Endodermal cell (in vitro differentiated cells): ENCODE data around the gene TRIP12. TPM values are rescaled to one million over a fixed set of nuclear protein-coding genes. Genes with fewer than 3 reads are reported as not detected.
A peak's percentile ranks its signal among the peaks of the same experiment; 100 is the strongest.

Experiments
- DNase-seq: peaks from one replicate; pipeline ENCODE4 v3.0.0-alpha.2; 2017
- H3K27ac ChIP-seq: 2 replicates; pipeline ENCODE4 v1.5.1; 2013; ENCODE audit warnings: mild to moderate bottlenecking, low read depth, low read length, moderate library complexity
- H3K27me3 ChIP-seq: 2 replicates; pipeline ENCODE4 v1.6.1; 2013; ENCODE audit warnings: mild to moderate bottlenecking, low read length, moderate library complexity; ENCODE audit not compliant: insufficient read depth, control insufficient read depth, poor library complexity, severe bottlenecking
- H3K36me3 ChIP-seq: 2 replicates; pipeline ENCODE4 v1.7.0; 2013; ENCODE audit warnings: mild to moderate bottlenecking, low read length, moderate library complexity; ENCODE audit not compliant: control insufficient read depth, insufficient read depth
- H3K4me1 ChIP-seq: one replicate; pipeline ENCODE4 v1.7.0; 2013; ENCODE audit warnings: low read length; ENCODE audit not compliant: control insufficient read depth, insufficient read depth
- H3K4me3 ChIP-seq: 2 replicates; pipeline ENCODE4 v1.5.1; 2013; ENCODE audit warnings: mild to moderate bottlenecking, low read length, moderate library complexity
- H3K9ac ChIP-seq: 2 replicates; pipeline ENCODE4 v1.6.1; 2013; ENCODE audit warnings: mild to moderate bottlenecking, low read length, moderate library complexity; ENCODE audit not compliant: poor library complexity, severe bottlenecking; ENCODE audit errors: extremely low read depth
- H3K9me3 ChIP-seq: 2 replicates; pipeline ENCODE4 v1.6.1; 2013; ENCODE audit warnings: mild to moderate bottlenecking, low read length, moderate library complexity; ENCODE audit not compliant: control insufficient read depth
- H3K27ac Mint-ChIP-seq: 2 replicates; pipeline ENCODE4 v1.8.0; 2020; ENCODE audit warnings: mixed read lengths
- H3K27me3 Mint-ChIP-seq: 2 replicates; pipeline ENCODE4 v1.8.0; 2021; ENCODE audit warnings: mild to moderate bottlenecking, mixed read lengths; ENCODE audit not compliant: insufficient read depth
- H3K36me3 Mint-ChIP-seq: 2 replicates; pipeline ENCODE4 v1.8.0; 2020; ENCODE audit warnings: low read depth, mixed read lengths
- H3K4me1 Mint-ChIP-seq: 2 replicates; pipeline ENCODE4 v1.8.0; 2020; ENCODE audit warnings: mixed read lengths
- H3K4me3 Mint-ChIP-seq: 2 replicates; pipeline ENCODE4 v1.8.0; 2020; ENCODE audit warnings: mild to moderate bottlenecking, moderate library complexity, mixed read lengths
- H3K9me3 Mint-ChIP-seq: 2 replicates; pipeline ENCODE4 v1.8.0; 2020; ENCODE audit warnings: mild to moderate bottlenecking, mixed read lengths
- WGBS, 2 experiments: methylation state at CpG; one replicate each; pipeline versions ENCODE4 v1.1.5 to v1.1.7; 2013; ENCODE audit warnings: missing lambda C conversion rate in 2 of 2, mixed read lengths in 1 of 2; ENCODE audit not compliant: insufficient coverage in 1 of 2, insufficient read length in 1 of 2; 5-methylcytosine and 5-hydroxymethylcytosine counted together
- total RNA-seq, 2 donors: library from RNA; stranded (reverse); fragmentation: NEBNext Ultra II Directional in 1 of 2; extraction: Animal tissue kit (Norgen Biotek cat#: 25700) in 1 of 2; gene quantifications; 2 replicates in 1 of 2; 3 replicates in 1 of 2; pipeline ENCODE4 v1.2.1, GENCODE V29; 2021
- TF ChIP-seq, protein P1 (sequence below): fragments of 200-600 bp; sonication (generic); conservative IDR thresholded peaks from 2 replicates; pipeline ENCODE4 v1.5.0; 2021; ENCODE audit warnings: antibody characterized with exemption, mild to moderate bottlenecking

The TRIP12 gene
- total RNA-seq, 2 donors from 2014 or later = 177 to 229 TPM

DNA sequence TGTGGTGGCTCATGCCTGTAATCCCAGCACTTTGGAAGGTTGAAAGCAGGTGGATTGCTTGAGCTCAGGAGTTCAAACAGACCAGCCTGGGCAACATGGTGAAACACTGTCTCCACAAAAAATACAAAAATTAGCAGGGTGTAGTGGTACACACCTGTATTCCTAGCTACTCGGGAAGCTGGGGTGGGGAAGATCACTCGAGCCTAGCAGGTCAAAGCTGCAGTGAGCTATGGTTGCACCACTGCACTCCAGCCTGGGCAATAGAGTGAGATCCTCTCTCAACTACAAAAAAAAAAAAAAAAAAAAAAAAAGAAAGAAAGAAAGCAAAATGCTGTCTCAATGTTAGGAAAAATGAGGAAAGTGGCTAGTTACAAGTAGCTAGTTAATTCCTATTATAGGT is 56.8 kb downstream of the TRIP12 start:
- Mint-ChIP-seq H3K36me3 (peaks cover 3% of the 10 kb centered on the region), H3K4me1 (peaks cover 28% of the 10 kb centered on the region), H3K4me3 (no peak overlapping the region), H3K27me3 (no peaks in the 10 kb centered on the region), H3K27ac (no peak overlapping the region), H3K9me3 (no peaks in the 10 kb centered on the region)
- TF ChIP-seq, protein P1, sequence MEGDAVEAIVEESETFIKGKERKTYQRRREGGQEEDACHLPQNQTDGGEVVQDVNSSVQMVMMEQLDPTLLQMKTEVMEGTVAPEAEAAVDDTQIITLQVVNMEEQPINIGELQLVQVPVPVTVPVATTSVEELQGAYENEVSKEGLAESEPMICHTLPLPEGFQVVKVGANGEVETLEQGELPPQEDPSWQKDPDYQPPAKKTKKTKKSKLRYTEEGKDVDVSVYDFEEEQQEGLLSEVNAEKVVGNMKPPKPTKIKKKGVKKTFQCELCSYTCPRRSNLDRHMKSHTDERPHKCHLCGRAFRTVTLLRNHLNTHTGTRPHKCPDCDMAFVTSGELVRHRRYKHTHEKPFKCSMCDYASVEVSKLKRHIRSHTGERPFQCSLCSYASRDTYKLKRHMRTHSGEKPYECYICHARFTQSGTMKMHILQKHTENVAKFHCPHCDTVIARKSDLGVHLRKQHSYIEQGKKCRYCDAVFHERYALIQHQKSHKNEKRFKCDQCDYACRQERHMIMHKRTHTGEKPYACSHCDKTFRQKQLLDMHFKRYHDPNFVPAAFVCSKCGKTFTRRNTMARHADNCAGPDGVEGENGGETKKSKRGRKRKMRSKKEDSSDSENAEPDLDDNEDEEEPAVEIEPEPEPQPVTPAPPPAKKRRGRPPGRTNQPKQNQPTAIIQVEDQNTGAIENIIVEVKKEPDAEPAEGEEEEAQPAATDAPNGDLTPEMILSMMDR = no peak
- no peak for DNase-seq
- H3K36me3 ChIP-seq = peaks cover 26% of the 10 kb centered on the region
- H3K9ac ChIP-seq = no peak overlapping the region
- H3K9me3 ChIP-seq = no peaks in the 10 kb centered on the region
- 90 to 92% methylated on average over 2 of the region's 2 CpGs for WGBS, 2 experiments
- no peaks in the 10 kb centered on the region for H3K27me3 ChIP-seq
- peaks cover 8% of the 10 kb centered on the region for H3K4me1 ChIP-seq
- no peak overlapping the region for H3K27ac ChIP-seq
- no peak overlapping the region for H3K4me3 ChIP-seq

DNA sequence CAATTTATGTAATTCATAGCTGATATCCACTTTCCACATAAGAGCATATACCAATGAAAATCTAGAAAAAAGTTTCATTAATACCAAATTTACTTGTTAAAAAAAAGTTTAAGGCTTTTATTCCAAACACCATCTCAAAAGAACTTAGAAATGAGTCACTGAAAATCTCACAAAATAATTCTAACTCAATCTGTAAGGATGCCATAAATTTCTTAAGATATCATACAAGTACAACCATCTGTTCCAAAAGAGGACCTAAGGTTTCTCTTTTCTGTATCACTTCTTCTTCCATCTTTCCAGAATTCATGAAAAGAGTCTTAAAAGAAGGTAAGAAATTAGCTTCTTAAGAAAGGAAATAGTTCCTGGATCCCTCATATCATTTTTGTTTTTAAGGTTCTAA is 60.4 kb downstream of the TRIP12 start:
- no peaks in the 10 kb centered on the region for H3K9me3 ChIP-seq
- peaks cover 18% of the 10 kb centered on the region for H3K4me1 ChIP-seq
- H3K27me3 ChIP-seq = no peaks in the 10 kb centered on the region
- H3K27ac ChIP-seq = no peak overlapping the region
- Mint-ChIP-seq H3K36me3 (peaks cover 23% of the 10 kb centered on the region), H3K9me3 (no peaks in the 10 kb centered on the region), H3K4me3 (no peak overlapping the region), H3K4me1 (peaks cover 26% of the 10 kb centered on the region), H3K27ac (no peak overlapping the region), H3K27me3 (no peaks in the 10 kb centered on the region)
- H3K4me3 ChIP-seq = no peak overlapping the region
- TF ChIP-seq, protein P1 = no peak
- no peak for DNase-seq
- no peak overlapping the region for H3K9ac ChIP-seq
- peaks cover 37% of the 10 kb centered on the region for H3K36me3 ChIP-seq

DNA sequence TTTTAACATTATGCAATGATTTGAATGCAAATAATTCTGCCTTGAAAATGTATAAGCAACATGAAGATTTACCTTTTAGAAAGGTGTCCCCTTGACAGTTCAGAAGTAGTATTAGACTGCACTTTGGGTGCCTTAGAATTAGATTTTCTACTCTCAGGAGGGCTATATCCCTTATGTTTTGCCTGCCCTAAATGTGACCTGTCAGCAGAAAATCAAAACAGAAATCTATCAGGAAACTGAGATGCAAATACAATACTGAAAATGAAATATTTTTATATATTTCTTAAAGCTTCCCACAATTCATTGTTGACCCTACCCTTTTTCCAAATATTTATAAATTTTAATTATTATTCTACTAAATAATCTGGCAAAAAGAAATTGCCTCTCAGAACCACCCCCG is 61.5 kb downstream of the TRIP12 start:
- no peak overlapping the region for H3K4me3 Mint-ChIP-seq
- H3K36me3 Mint-ChIP-seq = peaks cover 32% of the 10 kb centered on the region
- Histone ChIP-seq H3K27ac (no peak overlapping the region), H3K4me1 (peaks cover 21% of the 10 kb centered on the region), H3K9ac (no peak overlapping the region), H3K27me3 (no peaks in the 10 kb centered on the region), H3K36me3 (peaks cover 48% of the 10 kb centered on the region), H3K9me3 (no peaks in the 10 kb centered on the region), H3K4me3 (peak overlapping the region; percentile 41)
- TF ChIP-seq, protein P1 = no peak
- H3K9me3 Mint-ChIP-seq = no peaks in the 10 kb centered on the region
- peaks cover 31% of the 10 kb centered on the region for H3K4me1 Mint-ChIP-seq
- DNase-seq = no peak
- H3K27ac Mint-ChIP-seq = no peak overlapping the region
- no peaks in the 10 kb centered on the region for H3K27me3 Mint-ChIP-seq
- 100% methylated on average over 1 of the region's 1 CpG; no CpG with 5 or more reads in 1 of the 2 experiments for WGBS, 2 experiments
